Esophagus squamous epithelium (tissue), 4 donors: Measurements from ENCODE around the gene ZCCHC13.

Experiments
- CTCF ChIP-seq, 6 experiments: fragments of 450-650 bp in 4 of 6; fragments of 200-600 bp in 2 of 6; sonication (generic) in 2 of 6; IDR thresholded peaks; one replicate each; pipeline ENCODE4 v1.5.1; 2016 to 2019; ENCODE audit warnings: antibody characterized with exemption in 6 of 6, mild to moderate bottlenecking in 4 of 6, moderate library complexity in 4 of 6
- POLR2A ChIP-seq, 4 donors: fragments of 450-650 bp; IDR thresholded peaks; one replicate each; pipeline ENCODE4 v1.6.1; 2017; ENCODE audit warnings: antibody characterized with exemption in 4 of 4, mild to moderate bottlenecking in 4 of 4, moderate library complexity in 3 of 4

- TF ChIP-seq POLR2A (IDR thresholded peaks at IDR 0.05) = no peak
- TF ChIP-seq CTCF (IDR thresholded peaks at IDR 0.05) = no peak
These were observed 17.2 kb downstream of the ZCCHC13 start for GRCh38 chrX:74321191-74321590.
